Activated CD4-positive, alpha-beta T cell treated with anti-CD3 and anti-CD28 coated beads, Interleukin-2, amount 50 U/mL, for 16 hours (primary cell): ENCODE measurements around the gene VPS11.
"Not testable (repeated sequence)": the region's sequence is repeated elsewhere in the genome, so short reads cannot be mapped to it uniquely, and the experiment has no call there.

ENCODE experiments used
- DNase-seq: peaks from one replicate; pipeline ENCODE4 v3.0.0-alpha.2; 2020

Gene VPS11

GRCh38 chr11:119067371-119068222, at the start of gene VPS11:
Gene VPS11 (plus strand): TSS chr11:119067818. CDS start chr11:119067824, 6 bp downstream.
- DNase-seq = peak; percentile 98

- peak; percentile 97 for DNase-seq
Observed at GRCh38 chr11:119018074-119018938, 49.3 kb upstream of the VPS11 start, which contains the start of the genes RPS25 and TRAPPC4. Gene RPS25 (minus strand): TSS chr11:119018343. CDS start chr11:119018284, 59 bp downstream. Gene TRAPPC4 (plus strand): TSS chr11:119018766. CDS start chr11:119018796, 30 bp downstream.

DNA sequence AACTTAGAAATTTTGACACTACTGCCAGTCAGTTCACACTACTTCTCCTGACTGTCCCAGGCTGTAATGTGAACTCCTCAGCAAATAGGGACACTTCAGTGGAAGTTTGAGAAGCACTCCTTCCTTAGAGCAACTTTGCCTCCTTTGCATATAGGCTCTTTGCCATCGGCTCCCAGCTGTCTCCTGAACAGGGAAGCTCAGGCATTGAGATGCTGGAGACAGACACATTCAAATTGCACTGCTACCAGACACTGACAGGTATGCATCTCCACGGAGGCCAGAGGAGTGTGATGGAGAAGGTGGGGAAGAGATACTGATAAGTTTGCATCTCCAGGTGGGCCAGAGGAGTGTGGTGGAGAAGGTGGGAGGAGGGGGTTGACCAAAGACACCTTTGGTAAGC, 47.6 kb upstream of the VPS11 start:
- DNase-seq = no peak

- DNase-seq = no peak
Observed at GRCh38 chr11:119021631-119022030, 46.0 kb upstream of the VPS11 start.

DNA sequence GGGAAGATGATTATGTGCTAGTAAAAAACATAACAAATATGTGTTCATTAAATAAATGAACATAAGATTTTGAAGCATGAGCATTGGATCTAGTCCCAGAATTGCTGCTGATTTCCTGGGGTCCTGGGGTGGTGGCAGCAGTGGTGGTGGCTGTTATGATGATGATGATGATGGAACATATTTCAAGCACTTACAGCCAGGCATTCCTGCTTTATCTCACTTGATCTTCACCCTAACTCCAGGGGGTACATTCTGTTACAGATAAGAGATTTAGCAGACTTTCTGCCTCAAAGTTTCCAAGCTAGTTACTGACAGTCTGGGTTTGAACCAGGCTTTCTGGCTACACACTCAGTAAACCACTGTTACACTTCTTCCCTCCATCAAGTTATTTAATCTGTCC, 43.9 kb upstream of the VPS11 start:
- DNase-seq = no peak

DNA sequence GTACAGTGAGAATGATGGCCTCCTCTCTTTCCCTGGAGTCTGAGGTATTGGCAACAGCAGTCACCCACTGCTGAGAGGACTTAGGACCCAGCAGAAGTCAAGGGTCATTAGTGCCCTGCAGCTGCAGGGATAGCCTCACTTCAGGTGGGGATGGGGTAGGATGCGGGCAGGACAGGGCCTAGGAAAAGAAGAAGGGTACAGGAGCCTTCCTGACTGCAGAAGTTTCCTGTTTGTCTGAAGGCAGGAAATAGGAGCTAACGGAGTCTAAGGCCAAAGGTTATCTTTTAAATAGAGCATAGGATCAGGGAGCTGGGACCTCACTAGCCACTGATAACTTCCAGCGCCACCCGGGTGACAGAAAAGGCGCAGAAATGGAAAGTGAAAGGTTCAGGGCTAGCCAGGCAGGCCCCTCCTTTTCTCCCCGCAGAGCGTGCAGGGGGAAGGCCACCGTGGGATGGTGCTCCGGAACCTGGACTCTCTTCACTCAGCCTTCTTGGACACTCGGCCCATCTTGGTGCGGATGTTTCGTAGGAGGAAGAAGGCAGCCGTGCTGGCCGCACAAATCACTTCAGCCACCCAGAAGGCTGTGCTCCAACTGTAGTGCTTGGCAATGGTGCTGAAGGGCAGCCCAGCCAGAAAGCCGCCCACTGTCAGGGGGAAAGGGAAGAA, 43.1 kb upstream of the VPS11 start:
- DNase-seq = no peak

DNA sequence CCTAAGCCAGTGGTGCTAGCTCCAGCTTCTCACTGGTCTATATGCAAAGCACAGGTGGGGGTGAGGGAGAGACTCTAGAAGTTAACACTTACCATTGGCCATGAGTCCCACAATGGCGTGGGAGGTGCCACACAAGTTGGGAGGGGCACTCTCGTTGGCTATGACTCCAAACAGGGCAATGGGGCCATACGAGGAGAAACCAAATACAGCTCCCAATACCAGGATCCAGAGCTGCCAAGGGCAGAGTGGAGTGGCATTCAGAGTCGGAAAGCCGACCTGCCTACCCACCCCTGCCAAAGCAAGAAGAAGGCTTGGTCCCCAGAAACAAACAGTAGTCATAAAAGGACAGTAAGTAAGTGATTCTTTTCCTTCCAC, 42.5 kb upstream of the VPS11 start:
- no peak for DNase-seq

DNA sequence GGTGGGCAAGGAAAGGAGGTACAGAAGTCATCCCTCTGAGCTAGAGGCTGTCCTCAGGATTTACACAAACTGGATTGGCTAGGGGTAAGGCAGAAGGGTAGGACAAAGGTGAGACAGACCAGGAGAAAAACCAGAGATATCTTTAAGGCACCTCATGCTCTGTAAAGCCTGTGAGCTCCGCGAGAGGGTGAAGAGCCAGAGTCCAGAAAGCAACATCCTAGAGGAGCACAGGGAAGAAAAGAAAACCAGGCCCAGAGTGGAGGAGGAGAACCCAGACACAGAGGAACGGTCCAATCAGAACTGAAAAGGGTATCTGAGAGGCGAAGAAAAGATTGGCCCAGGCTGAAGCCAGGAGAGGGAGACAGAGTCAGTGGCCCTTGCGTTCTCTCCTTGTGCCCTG, 42.1 kb upstream of the VPS11 start:
- DNase-seq = no peak

DNA sequence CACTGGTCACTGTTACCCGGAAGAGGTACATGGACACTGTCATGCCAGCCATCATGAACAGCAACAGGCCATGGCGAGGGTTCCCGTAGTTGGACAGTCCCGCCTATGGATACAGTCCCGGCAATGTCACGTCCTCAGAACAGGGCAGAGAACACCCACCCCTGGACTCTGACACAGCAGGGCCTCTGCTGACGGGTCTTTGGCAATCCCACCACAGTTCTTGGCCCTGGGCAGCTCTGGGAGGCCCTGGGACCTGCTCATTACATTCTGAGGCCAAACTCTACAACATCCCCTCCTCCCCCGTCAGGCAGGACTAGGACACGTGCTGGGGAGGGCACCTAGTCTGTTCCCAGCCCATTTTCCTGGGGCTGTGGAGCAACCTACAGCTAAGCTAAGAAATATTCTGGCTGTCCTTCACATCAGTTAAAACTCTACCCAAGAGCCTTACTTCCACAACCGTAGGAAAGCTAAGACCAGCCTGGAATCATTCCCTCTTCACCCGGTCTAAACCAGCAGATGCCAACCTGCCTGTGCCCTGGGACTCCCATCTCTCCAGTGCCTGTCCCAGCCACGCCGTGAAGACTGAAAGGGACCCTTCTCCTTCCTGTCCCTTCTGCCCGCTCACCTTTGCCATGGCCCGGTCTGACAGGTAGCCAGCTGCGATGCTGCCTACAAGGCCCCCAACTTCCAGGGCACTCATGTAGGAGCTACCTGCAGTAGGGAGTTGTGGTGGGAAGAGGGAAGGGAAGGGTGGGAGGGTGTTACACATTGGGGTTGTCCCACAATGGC, 41.4 kb upstream of the VPS11 start:
- no peak for DNase-seq

DNA sequence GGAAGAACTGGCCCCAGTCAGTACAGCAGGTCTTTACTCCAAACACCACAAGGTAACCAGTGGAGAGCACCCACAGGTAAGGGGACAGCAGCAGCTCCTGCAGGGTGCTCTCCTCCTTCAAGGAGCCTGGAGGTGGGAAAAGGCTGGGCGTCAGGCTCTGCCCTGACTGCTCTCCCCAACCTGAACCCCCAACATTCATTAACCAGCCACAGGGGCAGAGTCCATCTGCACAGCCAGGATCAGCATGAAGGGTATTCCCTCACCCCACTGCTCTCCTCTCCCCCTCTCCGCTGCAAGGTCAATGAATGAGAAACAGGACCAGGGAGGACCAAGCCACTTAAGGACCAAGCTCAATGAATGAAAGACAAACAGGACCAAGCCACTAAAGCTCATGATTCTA, 40.6 kb upstream of the VPS11 start:
- no peak for DNase-seq

GRCh38 chr11:119027561-119028345, 39.9 kb upstream of the VPS11 start:
- DNase-seq = no peak

DNA sequence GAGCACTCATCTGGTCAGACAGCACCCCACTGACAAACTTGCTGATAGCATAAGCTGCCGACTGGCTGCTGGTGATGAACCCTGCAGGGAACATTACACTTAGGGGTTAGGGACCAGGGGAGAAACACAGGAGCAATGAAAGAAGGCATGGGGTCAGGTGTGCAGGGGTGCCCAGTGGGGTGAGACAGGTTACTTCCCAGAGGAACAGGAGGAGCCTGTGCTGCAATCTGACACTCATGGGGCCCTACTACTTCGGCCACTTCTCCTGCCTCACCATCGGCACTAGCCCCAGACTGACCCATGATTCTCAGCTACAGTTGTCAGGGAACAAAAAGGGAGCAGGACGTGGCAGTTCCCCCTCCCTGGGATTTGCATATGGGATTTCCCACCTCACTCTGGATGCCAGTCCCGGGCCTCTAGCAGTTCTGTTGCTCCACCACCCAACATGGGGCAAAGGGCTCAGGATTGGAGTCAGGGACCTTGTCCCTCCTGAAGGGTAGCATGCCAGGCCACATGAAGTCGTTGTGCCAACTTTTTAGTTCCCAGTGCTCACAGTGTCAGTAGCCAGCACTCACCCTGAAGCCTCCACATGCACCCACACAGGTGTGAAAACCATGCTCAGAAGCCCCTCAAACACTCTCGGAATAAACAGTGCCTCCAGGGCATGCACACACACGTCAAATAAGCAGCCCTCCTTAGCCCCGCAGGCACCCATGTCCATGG, 39.1 kb upstream of the VPS11 start:
- DNase-seq = no peak

DNA sequence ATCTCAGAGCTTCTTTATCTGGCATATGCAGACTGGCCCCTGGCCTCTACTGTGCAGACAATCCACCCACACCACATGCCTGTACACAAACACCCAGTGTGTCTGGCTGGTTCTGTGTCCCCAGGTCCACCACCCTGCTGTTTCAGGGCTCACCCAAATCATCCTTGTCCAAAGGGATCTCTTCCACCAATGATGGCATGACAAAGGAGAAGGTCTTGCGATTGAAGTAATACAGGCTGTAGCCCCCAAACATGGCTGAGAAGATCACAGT, 38.6 kb upstream of the VPS11 start:
- no peak for DNase-seq

- peak; percentile 31 for DNase-seq
Observed at GRCh38 chr11:119029340-119030028, 38.1 kb upstream of the VPS11 start.

GRCh38 chr11:119030029-119030328, 37.6 kb upstream of the VPS11 start:
- no peak for DNase-seq

DNA sequence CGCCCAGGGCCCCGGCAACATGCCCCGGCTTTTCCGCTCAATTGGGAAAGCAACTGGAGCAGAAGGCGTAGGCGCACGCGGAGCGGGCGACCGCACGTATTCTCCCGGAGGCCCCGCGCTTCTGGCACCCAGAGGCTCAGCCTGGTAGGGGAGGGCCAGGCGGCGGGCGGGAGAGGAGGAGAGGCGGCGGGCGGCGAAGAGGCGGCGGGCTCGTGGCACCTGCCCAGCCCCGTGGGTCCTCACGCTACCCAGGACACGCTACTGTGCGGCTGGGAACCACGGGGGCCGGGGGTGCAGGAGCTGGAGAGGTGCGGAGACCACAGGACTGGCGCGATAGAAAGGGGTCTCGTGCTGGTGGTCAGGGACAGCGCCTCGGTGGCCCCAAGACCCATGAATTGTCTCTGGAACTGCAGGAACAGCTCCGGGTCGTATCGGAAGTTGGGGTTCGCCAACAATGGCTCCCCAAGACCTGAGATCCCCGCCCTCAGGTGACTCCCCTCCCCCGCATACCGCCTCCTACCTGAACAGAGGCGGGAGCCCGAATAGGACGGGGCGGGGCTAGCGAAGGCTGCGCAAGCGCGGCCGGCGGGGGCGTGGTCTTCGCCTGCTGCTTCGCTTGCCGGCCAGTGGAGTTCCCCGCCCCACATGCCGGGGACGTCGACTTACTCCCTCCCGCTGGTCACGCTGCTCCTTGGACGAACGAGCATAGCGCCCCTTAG, 37.1 kb upstream of the VPS11 start, which contains the start of gene SLC37A4:
Gene SLC37A4 (minus strand): TSS at position 549 of the 719 bp plus-strand sequence.
- DNase-seq = peak; percentile 99

GRCh38 chr11:119031912-119032280, 35.7 kb upstream of the VPS11 start:
- DNase-seq = no peak

DNA sequence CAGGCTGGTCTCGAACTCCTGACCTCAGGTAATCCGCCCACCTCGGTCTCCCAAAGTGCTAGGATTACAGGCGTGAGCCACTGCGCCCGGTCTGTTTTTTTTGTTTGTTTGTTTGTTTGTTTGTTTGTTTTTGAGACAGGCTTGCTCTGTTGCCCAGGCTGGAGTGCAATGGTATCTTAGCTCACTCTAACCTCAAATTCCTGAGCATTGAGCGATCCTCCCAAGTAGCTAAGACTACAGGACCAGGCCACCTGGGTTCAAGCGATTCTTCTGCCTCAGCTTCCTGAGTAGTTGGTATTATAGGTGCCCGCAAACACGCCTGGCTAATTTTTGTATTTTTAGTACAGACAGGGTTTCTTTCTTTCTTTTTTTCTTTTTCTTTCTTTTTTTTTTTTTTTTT, 34.2 kb upstream of the VPS11 start:
- not testable (repeated sequence) for DNase-seq

DNA sequence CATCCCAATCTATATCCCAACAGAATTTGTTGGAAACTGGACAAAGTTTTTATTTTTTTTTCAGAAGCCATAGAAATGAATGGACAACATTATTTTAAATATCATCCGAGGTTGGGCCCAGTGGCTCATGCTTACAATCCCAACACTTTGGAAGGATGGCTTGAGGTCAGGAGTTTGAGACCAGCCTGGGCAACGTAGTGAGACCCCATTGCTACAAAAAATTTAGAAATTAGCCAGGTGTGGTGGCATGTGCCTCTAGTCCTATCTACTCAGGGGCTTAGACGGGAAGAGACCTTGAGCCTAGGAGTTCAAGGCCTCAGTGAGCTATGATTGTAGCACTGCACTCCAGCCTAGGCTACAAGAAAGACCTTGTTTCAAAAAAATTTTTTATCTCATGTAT, 32.8 kb upstream of the VPS11 start:
- no peak for DNase-seq

DNA sequence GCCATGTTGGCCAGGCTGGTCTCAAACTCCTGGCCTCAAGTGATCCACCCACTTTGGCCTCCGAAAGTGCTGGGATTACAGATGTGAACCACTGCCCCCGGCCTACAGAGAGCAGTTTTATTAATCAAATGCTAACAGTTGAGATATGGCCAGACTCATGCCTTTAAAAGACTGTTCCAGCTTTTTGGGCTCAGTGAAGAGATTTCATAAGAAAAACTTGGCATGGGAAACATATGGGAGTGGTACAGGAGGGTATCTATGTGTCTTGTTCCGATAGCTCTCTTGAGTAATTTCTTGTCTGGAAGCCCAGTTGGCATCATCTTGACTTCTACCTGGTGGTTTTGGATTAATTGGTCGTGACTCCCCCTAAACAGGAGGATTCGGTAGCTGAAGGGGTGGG, 28.7 kb upstream of the VPS11 start:
- DNase-seq = no peak
